Kidney (tissue), 14 donors: ENCODE results near the gene TIMP4. TPM values are rescaled to one million over a fixed set of nuclear protein-coding genes. Genes with fewer than 3 reads are reported as not detected.

Experiments used
- DNase-seq, 5 donors: peaks; one replicate each; pipeline ENCODE4 v3.0.0-alpha.2; 2013 to 2020
- FAIRE-seq: peaks from 2 replicates; lab custom pipeline; 2012; peaks lifted over from hg19 to GRCh38; lab: Jason Lieb, UNC
- H3K27ac ChIP-seq, 2 donors: one replicate each; pipeline ENCODE4 v1.7.0; 2013; ENCODE audit warnings: low read depth in 2 of 2, low read length in 2 of 2, inconsistent platforms in 1 of 2
- H3K27me3 ChIP-seq: one replicate; pipeline ENCODE4 v1.7.1; 2013; ENCODE audit warnings: low read length, inconsistent platforms; ENCODE audit not compliant: control insufficient read depth, insufficient read depth
- H3K36me3 ChIP-seq, 3 donors: one replicate each; pipeline versions ENCODE4 v1.7.0 to v1.7.1; 2013; ENCODE audit warnings: low read length in 3 of 3, control low read depth in 1 of 3, inconsistent platforms in 1 of 3; ENCODE audit not compliant: insufficient read depth in 3 of 3, control insufficient read depth in 2 of 3
- H3K4me1 ChIP-seq, 3 donors: one replicate each; pipeline versions ENCODE4 v1.7.0 to v1.7.1; 2013; ENCODE audit warnings: low read length in 3 of 3, inconsistent platforms in 1 of 3, low read depth in 1 of 3; ENCODE audit not compliant: control insufficient read depth in 2 of 3, insufficient read depth in 2 of 3
- H3K4me3 ChIP-seq, 3 donors: one replicate each; pipeline versions ENCODE4 v1.7.0 to v1.8.1; 2013; ENCODE audit warnings: low read length in 3 of 3, control low read depth in 1 of 3, inconsistent platforms in 1 of 3
- H3K9ac ChIP-seq, 3 donors: one replicate each; pipeline versions ENCODE4 v1.7.0 to v1.7.1; 2013; ENCODE audit warnings: low read length in 3 of 3, control low read depth in 1 of 3, inconsistent platforms in 1 of 3
- H3K9me3 ChIP-seq, 3 donors: one replicate each; pipeline versions ENCODE4 v1.7.0 to v1.7.1; 2013; ENCODE audit warnings: low read length in 3 of 3, control low read depth in 1 of 3, inconsistent platforms in 1 of 3; ENCODE audit not compliant: control insufficient read depth in 2 of 3, insufficient read depth in 1 of 3
- CTCF ChIP-seq: IDR thresholded peaks from 3 replicates; pipeline ENCODE4 v1.5.1; 2012; ENCODE audit warnings: mild to moderate bottlenecking, moderate library complexity, borderline replicate concordance; ENCODE audit not compliant: insufficient read depth; ENCODE audit errors: extremely low read depth
- intact Hi-C: fragments of 100-400 bp; cut with DNase I; formaldehyde crosslinking; loops from one replicate; pipeline ENCODE4 v1.11.1; 2022
- polyA plus RNA-seq: library from polyadenylated mRNA; stranded (reverse); fragments of 350-450 nt; fragmentation: Illumina TruSeq; extraction: RNeasy Lipid Tissue Mini Kit (QIAGEN cat#74804); gene quantifications from one replicate; pipeline ENCODE4 v1.2.3, GENCODE V29; 2014; ENCODE audit warnings: low read depth, low replicate concordance; ENCODE audit not compliant: insufficient read depth
- total RNA-seq: library from RNA; stranded (reverse); fragmentation: NEBNext Ultra II Directional; extraction: Animal tissue kit (Norgen Biotek cat#: 25700); gene quantifications from one replicate; pipeline ENCODE4 v1.2.1, GENCODE V29; 2021
- donor health status: control.
- donor health status: control.
- donor health status: control.
- donor health status: control.
- donor health status: control.
- donor health status: DM: yes; HTN: yes; CAD: no.
- donor health status: Normal renal cell carcinoma (clear cell type).

The TIMP4 gene
- total and polyA plus RNA-seq, 2 donors from 2014 or later: 2.4 to 7.6 TPM

GRCh38 chr3:12182687-12183441, 24.2 kb upstream of the TIMP4 start:
- TF ChIP-seq CTCF: no peak
- H3K4me1 ChIP-seq: peaks cover 0 to 10% (median 0%) of the 10 kb centered on the region in 3 donors
- no peak for FAIRE-seq

GRCh38 chr3:12181806-12182205, 23.1 kb upstream of the TIMP4 start:
- no peak for FAIRE-seq
- TF ChIP-seq CTCF: no peak
- intact Hi-C loops: no loop called here
- Histone ChIP-seq H3K4me1 (peaks cover 0 to 6% (median 0%) of the 10 kb centered on the region in 3 donors), H3K9ac (no peak overlapping the region), H3K9me3 (no peaks in the 10 kb centered on the region), H3K27ac (no peak overlapping the region), H3K27me3 (no peaks in the 10 kb centered on the region), H3K36me3 (no peaks in the 10 kb centered on the region), H3K4me3 (no peak overlapping the region)
- DNase-seq: no peak

More at GRCh38 chr3:12182687-12183441, 24.2 kb upstream of the TIMP4 start:
- no peaks in the 10 kb centered on the region for H3K27me3 ChIP-seq
- H3K9ac ChIP-seq: no peak overlapping the region
- peak in 1 of 5 donors; percentile 45 for DNase-seq
- intact Hi-C loops: no loop called here
- no peaks in the 10 kb centered on the region for H3K36me3 ChIP-seq
- no peaks in the 10 kb centered on the region for H3K9me3 ChIP-seq
- no peak overlapping the region for H3K4me3 ChIP-seq
- H3K27ac ChIP-seq: no peak overlapping the region

- FAIRE-seq: no peak
- H3K9ac ChIP-seq: no peak overlapping the region
- H3K36me3 ChIP-seq: no peaks in the 10 kb centered on the region
- H3K4me3 ChIP-seq: no peak overlapping the region
- intact Hi-C loops: no loop called here
- TF ChIP-seq CTCF: no peak
- H3K9me3 ChIP-seq: no peaks in the 10 kb centered on the region
- no peak for DNase-seq
- H3K4me1 ChIP-seq: peaks cover 0 to 6% (median 0%) of the 10 kb centered on the region in 3 donors
- no peaks in the 10 kb centered on the region for H3K27me3 ChIP-seq
- H3K27ac ChIP-seq: no peak overlapping the region
Measured at GRCh38 chr3:12181301-12181700, 22.6 kb upstream of the TIMP4 start.
